ENCODE data around the gene TIMMDC1.

TIMMDC1 gene

GRCh38 chr3:119463171-119464169 lies 34.9 kb upstream of the TIMMDC1 start, which contains the start of gene TMEM39A (continued):
- TF ChIP-seq KLF17 (tag by site-specific recombination; IDR thresholded peaks at IDR 0.05) (peak; percentile 49; the same call in 1 of the 2 replicates), HOXC10 (CRISPR knock-in tag; IDR thresholded peaks at IDR 0.05) (no peak), ZNF302 (tag by site-specific recombination; IDR thresholded peaks at IDR 0.05; ENCODE audit: low read depth) (no peak), ZXDB (tag by site-specific recombination; IDR thresholded peaks at IDR 0.05) (peak; percentile 78), IKZF3 (tag by site-specific recombination; IDR thresholded peaks at IDR 0.05) (no peak), ZNF571 (tag by site-specific recombination; IDR thresholded peaks at IDR 0.05) (no peak), ZNF830 (tag by site-specific recombination; IDR thresholded peaks at IDR 0.05; ENCODE audit: low read depth) (no peak), BCL11A (tag by site-specific recombination; IDR thresholded peaks at IDR 0.05; ENCODE audit: low read depth) (no peak), SCRT1 (tag by site-specific recombination; IDR thresholded peaks at IDR 0.05; ENCODE audit: borderline replicate concordance) (no peak), ZNF513 (tag by site-specific recombination; IDR thresholded peaks at IDR 0.05) (no peak), PRDM10 (tag by site-specific recombination; IDR thresholded peaks at IDR 0.05) (peak; percentile 41; the same call in 1 of the 2 replicates), ZBTB1 (tag by site-specific recombination; IDR thresholded peaks at IDR 0.05) (no peak), ZNF785 (tag by site-specific recombination; IDR thresholded peaks at IDR 0.05) (no peak), ZBTB44 (tag by site-specific recombination; IDR thresholded peaks at IDR 0.05) (no peak), ZNF555 (tag by site-specific recombination; conservative IDR thresholded peaks at IDR 0.05) (no peak), ZNF398 (tag by site-specific recombination; IDR thresholded peaks at IDR 0.05) (no peak), ZNF223 (tag by site-specific recombination; IDR thresholded peaks at IDR 0.05) (no peak), ZNF558 (tag by site-specific recombination; IDR thresholded peaks at IDR 0.05) (no peak), ZNF350 (tag by site-specific recombination; IDR thresholded peaks at IDR 0.05) (no peak), ZNF560 (tag by site-specific recombination; IDR thresholded peaks at IDR 0.05; ENCODE audit: borderline replicate concordance) (no peak), ZNF394 (tag by site-specific recombination; IDR thresholded peaks at IDR 0.05; ENCODE audit: borderline replicate concordance) (no peak), ZNF211 (tag by site-specific recombination; IDR thresholded peaks at IDR 0.05; ENCODE audit: low read depth) (no peak), PBX3 (CRISPR knock-in tag; IDR thresholded peaks at IDR 0.05) (no peak), ZNF529 (tag by site-specific recombination; IDR thresholded peaks at IDR 0.05; ENCODE audit: insufficient replicate concordance) (no peak), ZNF155 (tag by site-specific recombination; IDR thresholded peaks at IDR 0.05) (no peak), ZNF23 (tag by site-specific recombination; IDR thresholded peaks at IDR 0.05; ENCODE audit: borderline replicate concordance) (no peak), ZNF530 (tag by site-specific recombination; IDR thresholded peaks at IDR 0.05; ENCODE audit: low read depth) (no peak), ZNF768 (tag by site-specific recombination; IDR thresholded peaks at IDR 0.05) (no peak)
